Sigmoid colon (tissue), 7 donors: ENCODE results near the gene DHX15. TPM values are rescaled to one million over a fixed set of nuclear protein-coding genes. Genes with fewer than 3 reads are reported as not detected.

Experiments
- DNase-seq: peaks from one replicate; pipeline ENCODE4 v3.0.0-alpha.2; 2019
- H3K27ac ChIP-seq, 4 donors: fragments of 200-600 bp; sonication (generic); one replicate each; pipeline ENCODE4 v1.5.1; 2016 to 2019; ENCODE audit warnings: mild to moderate bottlenecking in 1 of 4
- H3K27me3 ChIP-seq, 3 donors: fragments of 200-600 bp; sonication (generic); one replicate each; pipeline ENCODE4 v1.5.1; 2019; ENCODE audit warnings: mild to moderate bottlenecking in 1 of 3
- H3K36me3 ChIP-seq, 4 donors: fragments of 200-600 bp; sonication (generic); one replicate each; pipeline ENCODE4 v1.5.1; 2016 to 2019
- H3K4me1 ChIP-seq, 4 donors: fragments of 200-600 bp; sonication (generic); one replicate each; pipeline ENCODE4 v1.5.1; 2017 to 2019
- H3K4me3 ChIP-seq, 4 donors: fragments of 200-600 bp; sonication (generic); one replicate each; pipeline ENCODE4 v1.5.1; 2017 to 2019; ENCODE audit warnings: mild to moderate bottlenecking in 2 of 4, moderate library complexity in 1 of 4
- H3K9me3 ChIP-seq, 4 donors: fragments of 200-600 bp in 3 of 4; sonication (generic) in 3 of 4; one replicate each; pipeline versions ENCODE4 v1.5.1 to v1.6.1; 2013 to 2019
- CTCF ChIP-seq, 4 experiments: fragments of 450-650 bp in 3 of 4; fragments of 200-600 bp in 1 of 4; IDR thresholded peaks; one replicate each; pipeline ENCODE4 v1.5.1; 2016 to 2019; ENCODE audit warnings: antibody characterized with exemption in 4 of 4, mild to moderate bottlenecking in 3 of 4, moderate library complexity in 2 of 4
- EP300 ChIP-seq, 4 donors: sonication (generic); formaldehyde crosslinking; IDR thresholded peaks; one replicate each; pipeline ENCODE4 v1.6.1; 2017; ENCODE audit warnings: antibody characterized with exemption in 4 of 4
- POLR2A ChIP-seq, 2 donors: fragments of 450-650 bp; IDR thresholded peaks; one replicate each; pipeline ENCODE4 v1.6.1; 2016; ENCODE audit warnings: antibody characterized with exemption in 2 of 2, mild to moderate bottlenecking in 2 of 2, moderate library complexity in 2 of 2
- POLR2AphosphoS5 ChIP-seq, 4 donors: sonication (generic); formaldehyde crosslinking; IDR thresholded peaks; one replicate each; pipeline ENCODE4 v1.6.1; 2017; ENCODE audit warnings: antibody characterized with exemption in 4 of 4
- WGBS, 2 donors: extraction: QIAGEN DNeasy Blood & Tissue Kit; methylation state at CpG; one replicate each; pipeline ENCODE4 v1.1.7; 2013; 5-methylcytosine and 5-hydroxymethylcytosine counted together
- intact Hi-C: fragments of 100-400 bp; cut with DNase I; formaldehyde crosslinking; loops from one replicate; pipeline ENCODE4 v1.15.1; 2023
- polyA plus RNA-seq, 3 donors: library from polyadenylated mRNA; stranded (reverse); fragments of 200-250 nt; gene quantifications; one replicate each; pipeline ENCODE4 v1.2.3, GENCODE V29; 2013
- total RNA-seq, 4 donors: library from RNA; depleted of rRNA; stranded (reverse); fragments of >200 nt; gene quantifications; one replicate each; pipeline ENCODE4 v1.1.0, GENCODE V29; 2016
- donor health status: healthy with polysubstance abuse.
- donor health status: Bipolar disorder and iron deficiency.
- donor health status: healthy.

The DHX15 gene
- total and polyA plus RNA-seq, 7 donors, result 53.5 to 136 (median 103) TPM

DNA sequence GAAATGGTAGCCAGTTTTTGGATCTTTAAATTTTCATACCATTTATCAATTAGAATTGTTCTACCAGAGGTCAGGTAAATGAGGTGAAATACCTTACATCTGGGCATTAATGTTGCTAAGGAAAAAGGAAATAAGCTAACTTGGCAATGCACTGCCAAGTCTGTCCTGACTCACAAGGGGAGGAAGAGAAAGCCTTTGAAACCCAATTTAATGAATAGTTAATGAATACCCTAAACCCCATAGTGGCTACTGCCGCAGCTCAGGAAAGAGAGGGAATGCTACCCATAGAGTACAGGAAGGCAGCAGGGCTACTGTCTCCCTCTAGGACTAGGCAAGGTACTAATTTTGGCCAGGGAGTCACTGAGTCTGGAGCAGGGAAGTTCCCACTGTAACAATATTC is 16.8 kb upstream of the DHX15 start:
- 75 to 87% methylated on average over 1 of the region's 1 CpG for WGBS, 2 donors
- intact Hi-C loops, result no loop called here

DNA sequence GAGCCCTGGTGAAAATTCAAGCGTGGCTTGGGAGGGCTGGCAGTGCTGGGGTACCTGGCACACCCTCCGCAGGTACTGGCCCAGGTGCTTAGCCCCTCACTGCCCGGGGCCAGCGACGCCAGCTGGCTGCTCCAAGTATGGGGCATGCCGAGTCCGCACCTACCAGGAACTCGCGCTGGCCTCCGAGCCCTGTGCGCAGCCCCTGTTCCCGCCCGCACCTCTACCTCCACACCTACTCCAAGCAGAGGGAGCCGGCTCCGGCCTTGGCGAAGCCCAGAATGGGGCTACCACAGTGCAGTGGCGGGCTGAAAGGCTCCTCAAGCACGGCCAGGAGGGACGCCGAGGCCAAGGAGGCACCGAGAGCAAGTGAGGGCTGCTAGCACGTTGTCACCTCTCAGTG is 14.9 kb upstream of the DHX15 start:
- no peak overlapping the region for H3K27ac ChIP-seq
- no peak for DNase-seq
- WGBS, 2 donors, result 93 to 96% methylated on average over 22 of the region's 22 CpGs
- H3K9me3 ChIP-seq, result no peaks in the 10 kb centered on the region
- no peaks in the 10 kb centered on the region for H3K4me1 ChIP-seq
- intact Hi-C loops, result no loop called here
- no peak overlapping the region for H3K4me3 ChIP-seq
- no peaks in the 10 kb centered on the region for H3K36me3 ChIP-seq
- no peaks in the 10 kb centered on the region for H3K27me3 ChIP-seq
- TF ChIP-seq POLR2AphosphoS5 (IDR thresholded peaks at IDR 0.05), result no peak
- TF ChIP-seq POLR2A (IDR thresholded peaks at IDR 0.05), result no peak
- no peak for TF ChIP-seq CTCF (IDR thresholded peaks at IDR 0.05)
- no peak for TF ChIP-seq EP300 (IDR thresholded peaks at IDR 0.05)

More for the DNA sequence above, 16.8 kb upstream of the DHX15 start:
- Histone ChIP-seq H3K27ac (no peak overlapping the region), H3K4me1 (no peaks in the 10 kb centered on the region), H3K27me3 (no peaks in the 10 kb centered on the region), H3K9me3 (no peaks in the 10 kb centered on the region), H3K4me3 (no peak overlapping the region), H3K36me3 (no peaks in the 10 kb centered on the region)
- TF ChIP-seq POLR2AphosphoS5 (IDR thresholded peaks at IDR 0.05), result no peak
- no peak for TF ChIP-seq CTCF (IDR thresholded peaks at IDR 0.05)
- TF ChIP-seq POLR2A (IDR thresholded peaks at IDR 0.05), result no peak
- no peak for TF ChIP-seq EP300 (IDR thresholded peaks at IDR 0.05)
- no peak for DNase-seq

GRCh38 chr4:24598025-24598424 is 13.7 kb upstream of the DHX15 start:
- intact Hi-C loops, result no loop called here
- Histone ChIP-seq H3K27ac (peak overlapping the region in 1 of 4 donors; percentile 41), H3K27me3 (no peaks in the 10 kb centered on the region), H3K4me3 (no peak overlapping the region), H3K9me3 (no peaks in the 10 kb centered on the region), H3K4me1 (no peaks in the 10 kb centered on the region), H3K36me3 (no peaks in the 10 kb centered on the region)
- DNase-seq, result no peak
- WGBS, 2 donors, result 19 to 68% methylated on average over 8 of the region's 8 CpGs
- TF ChIP-seq POLR2AphosphoS5 (IDR thresholded peaks at IDR 0.05) (no peak), EP300 (IDR thresholded peaks at IDR 0.05) (no peak), CTCF (IDR thresholded peaks at IDR 0.05) (no peak), POLR2A (IDR thresholded peaks at IDR 0.05) (no peak)

DNA sequence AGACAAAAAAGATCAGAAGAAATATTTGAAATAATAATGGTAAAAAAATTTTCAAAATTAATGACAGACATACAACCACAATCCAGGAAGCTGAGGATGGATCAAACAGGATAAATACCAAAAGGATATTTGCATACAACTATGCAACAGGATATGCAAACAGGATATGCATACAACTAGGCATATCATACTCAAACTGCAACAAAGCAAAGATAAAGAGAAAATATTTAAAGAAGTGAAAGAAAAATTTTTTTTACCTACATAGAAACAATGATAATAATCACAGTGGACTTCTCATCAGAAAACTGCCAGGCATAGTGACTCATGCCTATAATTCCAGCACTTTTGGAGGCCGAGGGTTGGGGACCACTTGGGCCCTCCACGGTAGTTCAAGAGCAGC is 11.3 kb upstream of the DHX15 start:
- H3K27ac ChIP-seq, result no peak overlapping the region
- no peaks in the 10 kb centered on the region for H3K9me3 ChIP-seq
- no peak overlapping the region for H3K4me3 ChIP-seq
- no peak for TF ChIP-seq POLR2A (IDR thresholded peaks at IDR 0.05)
- TF ChIP-seq EP300 (IDR thresholded peaks at IDR 0.05), result no peak
- TF ChIP-seq POLR2AphosphoS5 (IDR thresholded peaks at IDR 0.05), result no peak
- no peak for TF ChIP-seq CTCF (IDR thresholded peaks at IDR 0.05)
- no peaks in the 10 kb centered on the region for H3K4me1 ChIP-seq
- DNase-seq, result no peak
- intact Hi-C loops, result no loop called here
- 70 to 80% methylated on average over 2 of the region's 2 CpGs for WGBS, 2 donors
- H3K36me3 ChIP-seq, result no peaks in the 10 kb centered on the region
- H3K27me3 ChIP-seq, result no peaks in the 10 kb centered on the region

GRCh38 chr4:24594887-24595286 is 10.5 kb upstream of the DHX15 start:
- DNase-seq, result no peak
- 77 to 84% methylated on average over 2 of the region's 2 CpGs for WGBS, 2 donors
- H3K27me3 ChIP-seq, result no peaks in the 10 kb centered on the region
- H3K9me3 ChIP-seq, result peaks cover 0 to 3% (median 0%) of the 10 kb centered on the region in 4 donors
- H3K4me3 ChIP-seq, result no peak overlapping the region
- intact Hi-C loops, result no loop called here
- H3K4me1 ChIP-seq, result no peaks in the 10 kb centered on the region
- H3K27ac ChIP-seq, result no peak overlapping the region
- no peak for TF ChIP-seq EP300 (IDR thresholded peaks at IDR 0.05)
- TF ChIP-seq CTCF (IDR thresholded peaks at IDR 0.05), result no peak
- TF ChIP-seq POLR2A (IDR thresholded peaks at IDR 0.05), result no peak
- TF ChIP-seq POLR2AphosphoS5 (IDR thresholded peaks at IDR 0.05), result no peak
- H3K36me3 ChIP-seq, result no peaks in the 10 kb centered on the region
